Measurements from ENCODE around the gene PRKN. TPM values are rescaled to one million over a fixed set of nuclear protein-coding genes. Genes with fewer than 3 reads are reported as not detected.

The PRKN gene
- total RNA-seq, 1 donor, result 6.1 TPM

DNA sequence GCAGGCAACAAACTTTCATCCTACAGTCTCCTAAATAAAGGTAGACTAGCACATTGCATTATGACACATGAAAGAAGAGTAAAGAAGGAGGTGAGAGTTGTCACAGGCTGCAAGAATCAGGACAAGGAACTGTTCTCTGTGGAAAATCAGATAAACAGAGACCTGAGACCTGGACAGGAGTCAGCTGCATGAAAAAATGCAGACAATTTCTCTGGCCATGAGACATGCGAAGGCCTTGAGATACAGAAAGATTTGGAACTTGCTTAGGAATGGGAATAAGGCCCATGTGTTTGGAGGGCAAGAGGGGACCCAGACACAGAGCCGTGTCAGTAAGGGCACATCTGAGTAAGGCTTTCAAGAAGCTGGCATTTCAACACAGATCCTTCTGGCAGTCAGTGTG lies 779.1 kb downstream of the PRKN start:
- Histone ChIP-seq H3K9me3 (ENCODE audit: low read depth, low read length) (no peaks in the 10 kb centered on the region), H3K4me1 (ENCODE audit: insufficient read depth, low read length) (no peaks in the 10 kb centered on the region), H3K4me3 (ENCODE audit: low read length) (no peak overlapping the region), H3K27me3 (ENCODE audit: insufficient read depth, low read length) (no peaks in the 10 kb centered on the region)

DNA sequence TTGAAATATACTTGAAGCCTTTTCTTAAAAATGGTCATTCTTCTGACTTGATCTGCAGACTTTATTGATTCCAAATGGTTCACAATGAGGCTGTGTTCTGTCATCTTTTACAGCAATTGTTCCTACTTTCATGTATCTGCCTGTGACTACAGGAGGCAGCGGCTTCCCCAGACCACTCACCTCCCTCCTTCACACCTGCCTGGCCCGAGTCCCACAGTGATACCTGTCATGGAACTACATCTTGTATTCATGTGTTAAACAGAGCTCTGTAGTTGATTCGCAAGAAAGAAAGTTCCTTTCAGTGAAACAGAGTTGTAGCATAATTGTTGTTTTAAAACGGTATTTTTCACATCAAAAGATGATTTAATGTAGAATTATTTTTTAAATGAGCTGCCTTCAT lies 780.2 kb downstream of the PRKN start:
- Histone ChIP-seq H3K9me3 (ENCODE audit: low read depth, low read length) (no peaks in the 10 kb centered on the region), H3K4me3 (ENCODE audit: low read length) (no peak overlapping the region), H3K27me3 (ENCODE audit: insufficient read depth, low read length) (no peaks in the 10 kb centered on the region), H3K4me1 (ENCODE audit: insufficient read depth, low read length) (no peaks in the 10 kb centered on the region)

DNA sequence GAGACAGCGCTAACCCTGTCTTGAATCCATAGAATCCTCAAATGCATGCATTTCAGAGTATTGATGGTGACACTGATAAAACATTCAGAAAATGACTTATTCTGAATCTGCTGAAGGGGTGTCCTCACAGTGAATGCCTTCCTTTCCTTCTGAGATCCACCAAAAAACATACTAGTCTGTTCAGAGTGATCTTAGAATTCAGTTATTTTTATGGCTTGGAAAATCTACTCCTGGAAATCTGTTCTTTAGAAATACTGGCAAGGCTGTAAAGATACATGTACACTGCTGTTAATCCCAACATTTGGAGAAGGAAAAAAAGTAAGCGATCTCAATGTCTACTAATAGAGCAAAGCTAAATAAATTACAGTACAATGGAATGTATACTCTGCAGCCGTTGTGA lies 781.1 kb downstream of the PRKN start:
- no peak overlapping the region for H3K4me3 ChIP-seq (ENCODE audit: low read length)
- no peaks in the 10 kb centered on the region for H3K9me3 ChIP-seq (ENCODE audit: low read depth, low read length)
- H3K4me1 ChIP-seq (ENCODE audit: insufficient read depth, low read length), result no peaks in the 10 kb centered on the region
- no peaks in the 10 kb centered on the region for H3K27me3 ChIP-seq (ENCODE audit: insufficient read depth, low read length)

DNA sequence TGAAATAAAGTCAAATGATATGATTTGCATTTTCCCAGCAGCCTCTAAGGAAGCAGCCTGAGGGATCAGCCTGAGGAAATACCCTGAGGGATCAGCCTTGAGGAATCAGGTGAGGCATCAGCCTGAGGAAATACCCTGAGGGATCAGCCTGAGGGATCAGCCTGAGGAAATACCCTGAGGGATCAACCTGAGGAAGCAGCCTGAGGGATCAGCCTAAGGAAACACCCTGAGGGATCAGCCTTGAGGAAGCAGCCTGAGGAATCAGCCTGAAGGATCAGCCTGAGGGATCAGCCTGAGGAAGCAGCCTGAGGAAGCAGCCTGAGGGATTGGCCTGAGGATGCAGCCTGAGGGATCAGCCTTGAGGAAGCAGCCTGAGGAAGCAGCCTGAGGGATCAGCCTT lies 784.0 kb downstream of the PRKN start:
- Histone ChIP-seq H3K4me3 (ENCODE audit: low read length) (no peak overlapping the region), H3K9me3 (ENCODE audit: low read depth, low read length) (no peaks in the 10 kb centered on the region), H3K27me3 (ENCODE audit: insufficient read depth, low read length) (no peaks in the 10 kb centered on the region), H3K4me1 (ENCODE audit: insufficient read depth, low read length) (no peaks in the 10 kb centered on the region)

DNA sequence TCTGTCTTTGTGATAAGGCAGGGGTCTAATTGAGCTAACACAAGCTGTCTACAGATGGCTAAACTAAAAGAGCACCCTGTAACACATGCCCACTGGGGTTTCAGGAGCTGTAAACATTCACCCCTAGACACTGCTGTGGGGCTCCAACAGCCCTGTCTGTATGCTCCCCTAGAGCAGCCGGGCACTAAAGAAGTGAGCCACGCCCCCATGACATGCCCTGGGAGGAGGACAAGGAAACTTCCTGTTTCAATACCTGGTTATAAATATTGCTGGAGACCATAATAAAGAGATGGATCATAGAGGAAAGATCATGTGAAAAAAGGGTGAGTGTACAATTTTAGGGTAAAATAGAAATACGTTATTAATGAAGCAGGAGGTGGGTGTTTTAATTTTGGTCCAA lies 786.0 kb downstream of the PRKN start:
- no peaks in the 10 kb centered on the region for H3K4me1 ChIP-seq (ENCODE audit: insufficient read depth, low read length)
- H3K27me3 ChIP-seq (ENCODE audit: insufficient read depth, low read length), result no peaks in the 10 kb centered on the region
- no peak overlapping the region for H3K4me3 ChIP-seq (ENCODE audit: low read length)
- no peaks in the 10 kb centered on the region for H3K9me3 ChIP-seq (ENCODE audit: low read depth, low read length)

DNA sequence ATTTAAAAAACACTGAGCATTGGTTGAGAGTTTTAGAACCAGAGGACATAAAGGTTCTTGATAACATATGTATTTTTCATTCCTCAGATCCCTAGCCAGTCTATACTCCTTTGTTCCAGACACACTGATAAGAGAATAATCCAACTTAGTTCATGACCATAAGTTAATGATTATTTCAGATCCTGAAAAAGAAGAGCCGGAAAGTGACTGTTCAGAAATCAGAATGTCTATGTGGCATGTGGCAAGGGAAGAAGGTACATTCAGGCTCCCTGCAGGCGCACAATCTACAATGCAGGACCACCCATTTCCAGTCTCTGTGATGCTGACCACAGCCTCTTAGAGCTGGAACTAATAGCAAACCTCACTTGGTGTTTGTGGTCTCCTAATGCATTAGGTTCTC lies 787.0 kb downstream of the PRKN start:
- Histone ChIP-seq H3K4me1 (ENCODE audit: insufficient read depth, low read length) (no peaks in the 10 kb centered on the region), H3K27me3 (ENCODE audit: insufficient read depth, low read length) (no peaks in the 10 kb centered on the region), H3K9me3 (ENCODE audit: low read depth, low read length) (no peaks in the 10 kb centered on the region), H3K4me3 (ENCODE audit: low read length) (no peak overlapping the region)

DNA sequence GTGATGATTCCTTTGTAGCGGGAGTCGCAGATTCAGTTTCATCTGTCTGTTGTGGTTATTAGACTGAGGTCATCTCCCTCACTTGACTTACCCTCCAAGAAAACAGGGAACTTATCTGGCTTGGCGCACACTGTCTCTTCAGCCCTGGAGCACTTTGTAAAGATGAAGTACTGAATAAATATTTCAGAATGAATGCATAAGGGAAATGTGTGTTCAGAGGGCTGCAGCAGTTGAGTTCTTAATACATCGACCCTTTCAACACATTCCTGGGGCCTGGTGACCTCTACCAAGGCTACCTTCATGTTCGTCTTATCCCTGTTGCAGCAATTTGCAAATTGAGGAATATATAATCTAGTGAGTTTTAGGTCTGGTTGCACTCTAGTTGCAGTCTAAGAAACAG lies 801.2 kb downstream of the PRKN start:
- Histone ChIP-seq H3K4me1 (ENCODE audit: insufficient read depth, low read length) (no peaks in the 10 kb centered on the region), H3K4me3 (ENCODE audit: low read length) (no peak overlapping the region), H3K9me3 (ENCODE audit: low read depth, low read length) (no peaks in the 10 kb centered on the region), H3K27me3 (ENCODE audit: insufficient read depth, low read length) (no peaks in the 10 kb centered on the region)

DNA sequence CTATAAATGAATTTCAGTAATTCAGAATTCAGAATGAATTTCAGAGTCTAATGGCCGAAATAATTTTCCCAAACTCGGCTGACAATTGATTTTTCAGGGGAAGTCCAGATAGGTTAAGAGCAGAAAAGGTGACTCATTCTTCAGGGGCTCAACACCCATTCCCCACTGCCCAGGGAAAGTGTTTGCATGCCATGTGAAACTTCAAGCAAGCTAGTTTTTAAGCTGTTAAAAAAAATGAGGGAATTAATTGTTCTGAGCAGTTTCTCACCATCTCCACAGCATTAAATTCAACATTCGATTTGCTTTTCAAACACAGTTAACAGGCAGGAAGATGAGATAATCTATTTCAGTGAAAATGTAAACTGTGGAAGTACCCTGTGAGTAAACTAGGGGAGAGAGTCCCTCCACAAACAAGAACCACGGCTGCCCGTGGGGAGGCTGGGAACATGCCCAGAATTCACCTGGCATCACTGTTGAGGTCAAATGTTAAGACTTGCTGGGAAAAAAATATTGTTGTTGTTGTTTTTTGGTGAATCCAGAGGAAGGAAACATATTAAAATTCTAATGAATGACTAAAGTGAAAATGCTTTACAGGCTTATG lies 803.0 kb downstream of the PRKN start:
- H3K27me3 ChIP-seq (ENCODE audit: insufficient read depth, low read length), result no peaks in the 10 kb centered on the region
- H3K4me3 ChIP-seq (ENCODE audit: low read length), result no peak overlapping the region
- H3K4me1 ChIP-seq (ENCODE audit: insufficient read depth, low read length), result no peaks in the 10 kb centered on the region
- H3K9me3 ChIP-seq (ENCODE audit: low read depth, low read length), result no peaks in the 10 kb centered on the region

DNA sequence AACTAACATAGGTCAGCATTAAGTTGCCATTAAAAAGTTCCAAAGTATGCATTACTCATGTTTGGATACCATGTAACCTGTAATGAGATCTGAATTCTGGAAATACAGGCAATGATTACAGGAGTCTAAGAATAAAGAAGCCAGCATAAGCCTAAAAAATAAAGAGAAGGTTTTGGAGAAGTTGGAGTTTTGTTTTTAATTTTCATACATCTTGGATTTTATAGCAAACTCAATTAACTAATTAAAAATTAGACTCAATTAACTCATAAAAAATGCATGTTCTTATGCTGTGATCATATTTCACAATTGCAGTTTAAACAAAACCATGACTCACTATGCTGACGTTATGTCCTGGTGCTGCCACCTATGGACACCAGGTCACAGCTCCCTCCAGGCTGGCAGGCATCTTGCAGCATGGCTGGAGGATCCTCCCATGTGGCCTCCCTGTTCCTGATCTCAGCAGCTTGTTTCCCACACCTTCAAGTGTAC lies 804.9 kb downstream of the PRKN start:
- Histone ChIP-seq H3K4me1 (ENCODE audit: insufficient read depth, low read length) (no peaks in the 10 kb centered on the region), H3K4me3 (ENCODE audit: low read length) (no peak overlapping the region), H3K9me3 (ENCODE audit: low read depth, low read length) (no peaks in the 10 kb centered on the region), H3K27me3 (ENCODE audit: insufficient read depth, low read length) (no peaks in the 10 kb centered on the region)

DNA sequence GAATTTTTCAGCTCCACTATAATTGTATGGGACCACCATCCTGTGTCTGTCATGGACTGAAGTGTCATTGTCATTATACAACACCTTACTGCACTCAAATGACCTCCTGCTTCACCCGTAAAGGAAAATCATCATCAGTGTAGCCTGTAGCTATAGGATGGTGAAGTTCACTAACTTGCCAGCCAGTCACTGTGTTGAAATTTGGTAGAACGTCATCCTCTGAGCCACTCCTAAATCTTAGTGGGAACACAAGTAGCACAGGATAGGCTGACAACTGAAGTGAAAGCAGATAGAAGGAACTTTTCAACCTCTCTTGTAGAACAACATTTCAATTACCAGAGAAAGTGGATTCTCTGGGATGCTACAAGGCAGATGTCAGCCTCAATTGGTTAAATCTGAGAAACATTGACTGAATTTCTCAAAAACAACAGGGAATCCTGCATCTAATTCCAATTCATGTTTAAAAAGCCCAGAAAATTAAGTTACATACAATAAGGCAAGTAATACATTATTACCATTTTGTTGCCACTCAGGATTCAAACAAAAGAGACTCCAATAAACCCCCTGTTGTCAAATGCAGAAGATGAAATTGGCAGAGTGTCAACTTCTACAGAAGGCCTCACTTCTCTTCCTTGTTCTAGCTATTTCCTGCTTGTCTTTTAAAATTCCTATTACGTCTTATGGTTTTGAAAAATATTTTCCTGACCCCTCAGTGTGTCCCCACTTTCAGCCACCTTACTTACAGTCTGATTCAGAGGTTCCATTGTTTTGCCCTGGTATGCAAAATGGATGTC lies 805.8 kb downstream of the PRKN start:
- H3K4me1 ChIP-seq (ENCODE audit: insufficient read depth, low read length), result no peaks in the 10 kb centered on the region
- H3K9me3 ChIP-seq (ENCODE audit: low read depth, low read length), result no peaks in the 10 kb centered on the region
- H3K27me3 ChIP-seq (ENCODE audit: insufficient read depth, low read length), result no peaks in the 10 kb centered on the region
- no peak overlapping the region for H3K4me3 ChIP-seq (ENCODE audit: low read length)

DNA sequence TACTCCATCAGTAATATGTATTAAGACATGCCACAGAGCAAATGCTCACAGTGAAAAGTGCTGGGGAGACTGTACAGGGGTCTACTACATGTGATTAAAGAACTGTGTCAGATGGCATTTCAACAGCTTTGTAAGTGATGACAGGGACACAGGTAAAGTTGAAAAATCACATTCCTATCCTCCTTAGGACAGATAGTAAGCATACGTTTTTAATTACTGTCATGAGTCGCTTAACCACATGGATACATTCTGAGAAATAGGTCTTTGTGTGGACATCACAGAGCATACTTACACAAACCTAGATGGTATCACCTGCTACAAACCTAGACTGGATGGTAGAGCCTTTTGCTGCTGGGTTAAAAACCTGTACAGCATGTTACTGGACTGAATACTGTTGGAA lies 807.9 kb downstream of the PRKN start:
- no peaks in the 10 kb centered on the region for H3K27me3 ChIP-seq (ENCODE audit: insufficient read depth, low read length)
- no peaks in the 10 kb centered on the region for H3K4me1 ChIP-seq (ENCODE audit: insufficient read depth, low read length)
- no peaks in the 10 kb centered on the region for H3K9me3 ChIP-seq (ENCODE audit: low read depth, low read length)
- H3K4me3 ChIP-seq (ENCODE audit: low read length), result no peak overlapping the region

DNA sequence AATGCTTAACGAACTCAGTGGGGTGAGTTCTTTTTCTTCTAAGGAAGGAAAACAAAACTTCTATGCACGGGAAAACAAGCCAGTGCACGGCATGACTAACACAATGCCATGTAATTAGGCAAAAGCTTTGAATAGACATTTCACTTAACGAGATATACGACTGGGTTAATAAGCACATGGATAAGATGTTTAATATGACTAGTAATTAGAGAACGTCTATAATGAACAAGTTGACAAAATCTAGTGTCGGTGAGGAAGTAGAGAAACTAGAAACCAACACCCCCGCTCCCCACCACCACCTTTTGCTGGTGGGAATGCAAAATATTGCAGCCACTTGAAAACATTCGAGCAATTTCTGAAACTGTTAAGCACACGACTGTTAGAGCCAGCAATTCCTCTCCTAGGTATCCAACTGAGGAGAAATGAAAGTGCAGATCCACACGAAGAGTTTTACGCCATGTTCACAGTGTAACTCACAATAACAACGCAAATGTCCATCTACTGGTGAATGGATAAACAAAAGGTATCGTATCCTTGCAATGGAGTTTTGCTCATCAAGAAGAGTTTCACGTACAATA lies 808.8 kb downstream of the PRKN start:
- Histone ChIP-seq H3K27me3 (ENCODE audit: insufficient read depth, low read length) (no peaks in the 10 kb centered on the region), H3K4me3 (ENCODE audit: low read length) (no peak overlapping the region), H3K9me3 (ENCODE audit: low read depth, low read length) (no peaks in the 10 kb centered on the region), H3K4me1 (ENCODE audit: insufficient read depth, low read length) (no peaks in the 10 kb centered on the region)

DNA sequence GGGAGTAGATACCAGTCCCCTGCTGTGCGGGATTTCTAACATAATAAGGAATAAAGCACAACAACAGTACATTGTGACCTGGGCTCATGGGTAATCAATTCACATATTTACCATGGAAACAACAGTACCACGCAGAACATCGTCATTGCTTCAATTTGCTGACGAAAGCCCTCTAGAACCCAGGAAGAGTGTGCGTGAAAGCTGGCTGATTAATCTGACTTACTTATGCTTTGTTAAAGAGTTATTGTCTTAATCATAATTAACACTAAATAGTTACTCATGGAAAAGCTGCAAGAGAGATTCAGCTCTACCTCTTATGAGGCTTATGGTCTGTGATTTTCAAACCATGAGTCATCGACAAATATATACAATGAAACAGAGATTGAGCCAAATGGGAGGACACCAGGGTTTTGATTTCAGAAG lies 809.4 kb downstream of the PRKN start:
- Histone ChIP-seq H3K4me1 (ENCODE audit: insufficient read depth, low read length) (no peaks in the 10 kb centered on the region), H3K9me3 (ENCODE audit: low read depth, low read length) (no peaks in the 10 kb centered on the region), H3K4me3 (ENCODE audit: low read length) (no peak overlapping the region), H3K27me3 (ENCODE audit: insufficient read depth, low read length) (no peaks in the 10 kb centered on the region)

DNA sequence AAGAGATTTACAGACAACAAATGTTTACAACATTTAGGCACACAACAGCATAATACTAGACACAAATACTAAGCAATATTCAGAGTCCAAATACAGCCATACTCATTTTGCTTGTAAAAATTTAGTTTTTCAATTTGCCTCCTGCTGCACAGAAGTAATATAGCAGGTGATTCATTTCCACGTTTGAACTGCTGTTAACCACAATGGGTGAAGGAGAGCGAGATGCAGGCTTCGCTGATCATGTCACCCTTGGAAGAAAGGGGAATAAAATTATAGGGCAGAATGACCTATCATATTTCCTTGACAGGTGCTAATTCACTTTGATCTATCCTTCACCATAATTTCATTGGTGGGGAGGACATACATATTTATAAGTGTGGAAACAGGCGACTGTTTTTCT lies 809.9 kb downstream of the PRKN start:
- H3K27me3 ChIP-seq (ENCODE audit: insufficient read depth, low read length), result no peaks in the 10 kb centered on the region

DNA sequence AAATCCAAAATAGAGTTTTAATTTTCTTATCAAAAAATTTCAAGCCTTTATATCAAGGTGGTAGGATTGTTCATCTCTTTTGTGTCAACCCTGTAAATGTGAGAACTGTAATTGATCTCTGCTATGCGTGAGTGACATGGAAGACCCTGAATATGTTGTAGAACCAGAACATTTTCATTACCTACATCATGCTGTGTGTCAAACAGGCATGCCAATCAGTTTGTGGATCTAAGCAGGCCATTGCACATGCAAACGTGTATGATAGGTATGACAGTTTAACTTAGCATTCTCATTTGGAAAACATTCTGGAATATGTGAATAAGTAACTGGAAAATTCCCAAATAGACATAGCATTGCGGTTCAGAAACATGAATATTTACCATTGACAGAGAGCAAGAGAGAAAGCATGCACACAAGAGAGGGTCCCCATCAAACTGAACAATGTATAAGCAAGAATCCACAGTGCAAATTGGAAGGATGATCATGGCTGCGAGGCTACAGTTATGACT lies 812.1 kb downstream of the PRKN start:
- no peaks in the 10 kb centered on the region for H3K4me1 ChIP-seq (ENCODE audit: insufficient read depth, low read length)
- no peaks in the 10 kb centered on the region for H3K9me3 ChIP-seq (ENCODE audit: low read depth, low read length)
- H3K27me3 ChIP-seq (ENCODE audit: insufficient read depth, low read length), result no peaks in the 10 kb centered on the region
- H3K4me3 ChIP-seq (ENCODE audit: low read length), result no peak overlapping the region

More for the DNA sequence above, 809.9 kb downstream of the PRKN start:
- H3K9me3 ChIP-seq (ENCODE audit: low read depth, low read length), result no peaks in the 10 kb centered on the region
- no peaks in the 10 kb centered on the region for H3K4me1 ChIP-seq (ENCODE audit: insufficient read depth, low read length)
- no peak overlapping the region for H3K4me3 ChIP-seq (ENCODE audit: low read length)
